Left colon (tissue), 2 donors: ENCODE results near the gene MED27. TPM values are rescaled to one million over a fixed set of nuclear protein-coding genes. Genes with fewer than 3 reads are reported as not detected.

ENCODE experiments used
- ATAC-seq: fragments of 200-7000 bp; cut with Tn5 transposase; one replicate; pipeline ENCODE4 v1.9.1; 2020; ENCODE audit warnings: mild to moderate bottlenecking, moderate library complexity
- DNase-seq, 2 donors: peaks; one replicate each; pipeline ENCODE4 v3.0.0-alpha.2; 2020
- intact Hi-C, 2 donors: fragments of 100-400 bp; cut with DNase I in 1 of 2; cut with micrococcal nuclease in 1 of 2; formaldehyde crosslinking; loops; one replicate each; pipeline versions ENCODE4 v1.11.2 to v1.14.0; 2022; cut with DNase I, micrococcal nuclease
- total RNA-seq, 2 donors: library from RNA; stranded (reverse); fragmentation: NEBNext Ultra II Directional; extraction: Animal tissue kit (Norgen Biotek cat#: 25700); gene quantifications; one replicate each; pipeline ENCODE4 v1.2.1, GENCODE V29; 2021
- donor health status: DM: no; HTN: no; CAD: no.
- donor health status: DM: yes; HTN: yes; CAD: no.

The MED27 gene
- total RNA-seq, 2 donors from 2014 or later: 12.9 to 13.6 TPM

GRCh38 chr9:131879181-131879910 is 200.3 kb downstream of the MED27 start:
- DNase-seq (no peak), ATAC-seq (no peak)
- intact Hi-C loops: no loop called here

- no peak for DNase-seq
- intact Hi-C loops: no loop called here
- no peak for ATAC-seq
These were observed 203.2 kb downstream of the MED27 start for GRCh38 chr9:131876486-131876885.

- intact Hi-C loops: no loop called here
These were observed 203.7 kb downstream of the MED27 start for GRCh38 chr9:131875828-131876485.

GRCh38 chr9:131874916-131875670 is 204.6 kb downstream of the MED27 start:
- DNase-seq (no peak), ATAC-seq (no peak)
- intact Hi-C loops: no loop called here

More at GRCh38 chr9:131875828-131876485, 203.7 kb downstream of the MED27 start:
- DNase-seq: no peak
- ATAC-seq: no peak

- no peak for DNase-seq
- ATAC-seq: no peak
- intact Hi-C loops: no loop called here
These were observed 205.2 kb downstream of the MED27 start for GRCh38 chr9:131874447-131874846.

- DNase-seq (no peak), ATAC-seq (no peak)
- intact Hi-C loops: no loop called here
These were observed 205.7 kb downstream of the MED27 start for GRCh38 chr9:131873891-131874440.

DNA sequence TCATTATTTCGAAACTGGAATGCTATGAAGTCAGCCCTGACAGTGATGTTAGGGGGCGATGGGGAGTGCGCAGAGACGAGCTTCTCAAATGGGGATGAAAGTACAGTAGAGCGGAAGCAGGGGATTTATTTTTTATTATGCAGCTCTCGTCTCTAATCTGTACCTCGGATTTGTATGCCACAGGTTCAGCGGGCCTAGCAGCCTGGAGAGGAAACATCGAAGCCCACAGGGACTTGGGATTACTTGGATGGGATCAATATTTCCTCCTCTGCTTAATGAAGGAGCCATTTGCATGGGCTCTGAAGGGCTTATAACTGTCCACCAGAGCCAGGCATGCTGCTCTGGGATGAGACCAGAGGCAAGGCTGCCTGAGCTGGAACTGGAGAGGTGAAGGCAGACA is 206.3 kb downstream of the MED27 start:
- ATAC-seq (no peak), DNase-seq (no peak)
- intact Hi-C loops: no loop called here

DNA sequence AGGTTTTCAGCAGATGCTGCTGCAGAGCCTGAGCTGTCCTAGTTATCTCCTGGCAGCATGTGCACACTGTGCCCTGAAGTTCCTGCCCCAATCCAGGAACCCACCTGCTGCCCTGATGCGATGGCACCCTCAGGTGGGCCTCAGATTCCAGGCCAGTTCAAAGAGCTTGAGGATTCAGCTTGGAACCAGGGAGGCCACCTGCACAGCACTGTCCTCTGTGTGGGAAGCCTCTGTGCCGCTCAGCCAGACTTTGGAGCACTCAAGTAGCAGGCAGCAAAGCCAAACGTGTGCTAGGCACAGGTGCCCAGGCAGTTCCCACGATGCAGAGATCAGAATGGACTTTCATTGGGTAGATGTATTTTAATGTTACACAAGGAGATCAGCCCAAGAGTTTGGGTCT is 207.0 kb downstream of the MED27 start:
- DNase-seq (no peak), ATAC-seq (no peak)
- intact Hi-C loops: no loop called here

- ATAC-seq (no peak), DNase-seq (no peak)
- intact Hi-C loops: no loop called here
These were observed 207.7 kb downstream of the MED27 start for GRCh38 chr9:131872006-131872405.

GRCh38 chr9:131870156-131870555 is 209.5 kb downstream of the MED27 start:
- DNase-seq (no peak), ATAC-seq (no peak)
- intact Hi-C loops: no loop called here

- intact Hi-C loops: no loop called here
- no peak for ATAC-seq
- DNase-seq: no peak
These were observed 210.3 kb downstream of the MED27 start for GRCh38 chr9:131869348-131869747.

- DNase-seq (no peak), ATAC-seq (no peak)
- intact Hi-C loops: no loop called here
These were observed 210.9 kb downstream of the MED27 start for GRCh38 chr9:131868766-131869165.

GRCh38 chr9:131867611-131868192 is 212.0 kb downstream of the MED27 start:
- intact Hi-C loops: no loop called here
- ATAC-seq (no peak), DNase-seq (no peak)

- no peak for DNase-seq
- ATAC-seq: no peak
These were observed 214.0 kb downstream of the MED27 start for GRCh38 chr9:131865446-131866195.

GRCh38 chr9:131864531-131864930 is 215.1 kb downstream of the MED27 start:
- ATAC-seq (no peak), DNase-seq (no peak)
- intact Hi-C loops: no loop called here

More at GRCh38 chr9:131865446-131866195, 214.0 kb downstream of the MED27 start:
- intact Hi-C loops: no loop called here

DNA sequence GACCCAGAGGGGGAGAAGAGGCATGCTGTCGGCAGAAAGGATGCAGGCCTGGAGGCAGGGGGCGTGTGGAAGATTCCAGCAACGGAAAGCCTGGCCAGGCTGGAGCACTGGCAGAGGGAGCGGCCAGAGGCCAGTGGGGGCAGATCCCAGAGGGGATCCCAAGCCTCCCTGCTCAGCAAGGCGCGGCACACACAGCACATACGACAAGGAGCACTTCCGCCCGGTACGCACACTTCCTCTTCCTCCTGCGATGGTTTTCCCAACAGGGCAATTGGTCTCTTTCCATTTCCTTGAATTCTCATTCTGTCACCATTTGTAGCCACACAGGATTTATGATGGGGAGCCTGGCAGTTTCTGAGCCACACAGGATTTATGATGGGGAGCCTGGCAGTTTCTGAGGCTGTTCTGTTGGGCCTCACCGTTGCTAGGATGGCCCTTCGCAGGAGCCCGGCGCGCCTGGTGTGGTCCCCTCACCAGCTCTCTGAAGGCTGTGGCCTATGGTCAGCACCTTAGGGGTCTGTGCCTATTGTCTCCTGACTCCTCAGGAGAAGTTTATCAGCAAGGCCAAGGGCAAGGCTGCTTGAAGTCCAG is 216.3 kb downstream of the MED27 start:
- intact Hi-C loops: no loop called here
- ATAC-seq (no peak), DNase-seq (no peak)

DNA sequence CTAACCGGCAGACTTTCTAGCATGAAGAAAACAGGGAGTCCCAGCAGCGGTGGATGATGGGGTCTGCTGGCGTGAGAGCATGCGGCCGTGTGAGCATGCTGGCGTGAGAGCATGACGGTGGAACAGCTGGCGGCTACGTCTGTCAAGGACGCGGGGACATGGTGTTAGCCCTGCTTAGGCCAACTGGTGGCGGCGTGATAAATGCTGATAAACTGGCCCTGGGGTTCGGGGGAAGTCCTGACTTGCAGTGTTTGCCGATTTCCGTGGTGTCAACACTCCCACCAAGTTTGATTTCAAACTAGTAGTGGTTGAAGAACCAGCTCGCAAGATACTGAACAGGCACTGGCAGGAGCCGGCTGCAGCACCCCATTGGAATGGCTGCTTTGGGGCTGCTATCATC is 217.4 kb downstream of the MED27 start:
- DNase-seq (no peak), ATAC-seq (no peak)
- intact Hi-C loops: no loop called here

DNA sequence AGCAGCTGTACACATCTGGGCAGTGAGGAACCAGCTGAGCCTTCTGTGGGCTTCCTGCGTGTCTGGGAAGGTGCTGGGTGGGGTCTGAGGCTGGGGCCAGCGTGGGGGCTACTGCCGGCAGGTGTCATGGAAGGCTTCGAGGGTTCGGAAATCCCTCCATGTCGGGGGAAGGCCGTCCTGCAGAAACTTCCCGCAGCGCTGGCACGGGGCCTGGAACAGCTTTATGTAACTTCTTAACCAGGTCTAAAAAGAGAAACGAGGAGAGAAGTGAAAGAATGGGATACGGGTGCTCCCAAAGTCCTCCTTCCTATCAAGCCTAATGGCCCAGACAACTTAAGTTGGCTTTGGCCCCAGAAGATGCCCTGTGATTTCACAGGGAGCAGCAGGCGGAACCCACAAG is 219.2 kb downstream of the MED27 start:
- ATAC-seq (no peak), DNase-seq (no peak)
- intact Hi-C loops: no loop called here
